PC-3 (cell line): ENCODE data around the gene RWDD3. TPM values are rescaled to one million over a fixed set of nuclear protein-coding genes. Genes with fewer than 3 reads are reported as not detected.

Experiments
- ATAC-seq: fragments of 200-7000 bp; cut with Tn5 transposase; 2 replicates; pipeline ENCODE4 v1.9.1; 2020; ENCODE audit warnings: mild to moderate bottlenecking, moderate library complexity
- BruUV-seq: library from RNA; stranded (reverse); fragments of 400-500 nt; replicated peaks from 2 replicates; lab custom pipeline; 2021; lab: Mats Ljungman, UMichigan
- CTCF ChIA-PET: fragments of 300-600 bp; sonication (Branson Sonifier 250); formaldehyde crosslinking; loops from one replicate; lab custom pipeline; 2022; ENCODE audit warnings: antibody characterized with exemption; lab: Charles Lee
- POLR2A ChIA-PET: fragments of 300-600 bp; sonication (Branson Sonifier 250); formaldehyde crosslinking; loops from one replicate; lab custom pipeline; 2022; ENCODE audit warnings: antibody characterized with exemption; ENCODE audit not compliant: unreplicated experiment; lab: Charles Lee
- DNase-seq: peaks from one replicate; pipeline ENCODE4 v3.0.0-alpha.2; 2015
- H2AFZ ChIP-seq: fragments of 300-600 bp; sonication (generic); 2 replicates; pipeline ENCODE4 v1.6.0; 2016; ENCODE audit warnings: antibody characterized with exemption, low read length
- H3F3A ChIP-seq: fragments of 300-600 bp; sonication (generic); one replicate; pipeline ENCODE4 v1.6.0; 2017; ENCODE audit warnings: antibody characterized with exemption, low read length, control low read depth, mild to moderate bottlenecking; ENCODE audit not compliant: unreplicated experiment
- H3K27ac ChIP-seq: fragments of 300-600 bp; sonication (generic); 2 replicates; pipeline ENCODE4 v1.5.1; 2016; ENCODE audit warnings: mild to moderate bottlenecking, low read length
- H3K27me3 ChIP-seq: fragments of 300-600 bp; sonication (generic); 2 replicates; pipeline ENCODE4 v1.6.1; 2016; ENCODE audit warnings: low read length, mixed read lengths
- H3K36me3 ChIP-seq: fragments of 300-600 bp; sonication (generic); 2 replicates; pipeline ENCODE4 v1.6.1; 2016; ENCODE audit warnings: low read depth, mixed run types, low read length, mixed read lengths
- H3K4me1 ChIP-seq: fragments of 300-600 bp; sonication (generic); 2 replicates; pipeline ENCODE4 v1.5.1; 2016; ENCODE audit warnings: low read length; ENCODE audit not compliant: insufficient read depth
- H3K4me2 ChIP-seq: fragments of 300-600 bp; sonication (generic); 2 replicates; pipeline ENCODE4 v1.6.0; 2016; ENCODE audit warnings: low read length
- H3K4me3 ChIP-seq: fragments of 300-600 bp; sonication (generic); 2 replicates; pipeline ENCODE4 v1.5.1; 2016; ENCODE audit warnings: mild to moderate bottlenecking, low read length, mixed read lengths
- H3K79me2 ChIP-seq: fragments of 300-600 bp; sonication (generic); 2 replicates; pipeline ENCODE4 v1.6.1; 2017; ENCODE audit warnings: low read length, mixed read lengths
- H3K9ac ChIP-seq: fragments of 300-600 bp; sonication (generic); 2 replicates; pipeline ENCODE4 v1.6.0; 2016; ENCODE audit warnings: mild to moderate bottlenecking, low read length
- H3K9me2 ChIP-seq: fragments of 300-600 bp; sonication (generic); replicated peaks from 2 replicates; pipeline ENCODE4 v1.6.1; 2016; ENCODE audit warnings: mixed run types, low read length, mixed read lengths
- H3K9me3 ChIP-seq: fragments of 300-600 bp; sonication (generic); 2 replicates; pipeline ENCODE4 v1.6.1; 2016; ENCODE audit warnings: low read length, mixed read lengths
- H4K20me1 ChIP-seq: fragments of 300-600 bp; sonication (generic); 2 replicates; pipeline ENCODE4 v1.6.1; 2016; ENCODE audit warnings: low read length, mixed read lengths
- EZH2 ChIP-seq: fragments of 300-600 bp; sonication (generic); IDR thresholded peaks from one replicate; pipeline ENCODE4 v1.6.1; 2017; ENCODE audit warnings: antibody characterized with exemption, mild to moderate bottlenecking, low read length; ENCODE audit not compliant: unreplicated experiment
- EZH2phosphoT487 ChIP-seq: fragments of 300-600 bp; sonication (generic); IDR thresholded peaks from 2 replicates; pipeline ENCODE4 v1.6.1; 2018; ENCODE audit warnings: mild to moderate bottlenecking, antibody characterized with exemption, low read length, borderline replicate concordance
- intact Hi-C: fragments of 100-400 bp; cut with micrococcal nuclease; formaldehyde crosslinking; loops from 2 replicates; pipeline ENCODE4 v1.9.0; 2023
- total RNA-seq: library from RNA; depleted of rRNA; stranded (reverse); fragments of >200 nt; gene quantifications from 2 replicates; pipeline ENCODE4 v1.2.3, GENCODE V29; 2014
- TF ChIP-seq, protein P1 (sequence below): fragments of 300-600 bp; sonication (generic); conservative IDR thresholded peaks from 2 replicates; pipeline ENCODE4 v1.5.1; 2017; ENCODE audit warnings: antibody characterized with exemption, low read depth, mild to moderate bottlenecking, low read length

The RWDD3 gene
- total RNA-seq, 1 experiment from 2014 or later: 10.4 TPM

DNA sequence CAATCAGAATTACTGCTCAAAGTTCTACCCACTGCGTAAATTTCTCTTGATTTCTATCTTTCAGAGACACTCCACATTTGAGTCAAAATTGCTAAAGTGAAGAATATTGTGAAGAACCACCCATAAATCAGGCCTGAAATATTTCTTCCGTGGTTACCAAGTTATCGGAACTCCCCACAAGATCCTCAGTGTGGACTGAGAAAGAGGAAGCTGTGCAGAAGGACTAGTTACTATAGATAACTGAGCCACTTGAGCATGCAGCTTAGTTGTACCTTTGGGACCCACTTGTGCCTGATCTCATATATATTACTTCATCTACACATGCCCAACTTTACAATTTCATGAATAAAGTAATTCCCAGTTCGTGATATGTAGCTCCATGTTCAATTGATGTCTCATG is 18.4 kb downstream of the RWDD3 start:
- Histone ChIP-seq H3K36me3 (0 out of 2 replicates have a peak, but pooled peaks cover 3% of the 10 kb centered on the region), H3K27ac (no peak overlapping the region), H3K9me2 (no peaks in the 10 kb centered on the region), H3K4me3 (no peak overlapping the region), H2AFZ (no peak overlapping the region), H3K79me2 (no peaks in the 10 kb centered on the region), H3F3A (peaks cover 4% of the 10 kb centered on the region), H3K4me1 (peaks cover 13% of the 10 kb centered on the region), H3K4me2 (no peak overlapping the region), H3K9me3 (no peaks in the 10 kb centered on the region), H3K9ac (no peak overlapping the region), H3K27me3 (no peaks in the 10 kb centered on the region), H4K20me1 (no peaks in the 10 kb centered on the region)
- intact Hi-C loops: no loop called here
- TF ChIP-seq EZH2phosphoT487 (no peak), EZH2 (no peak)
- TF ChIP-seq, protein P1, sequence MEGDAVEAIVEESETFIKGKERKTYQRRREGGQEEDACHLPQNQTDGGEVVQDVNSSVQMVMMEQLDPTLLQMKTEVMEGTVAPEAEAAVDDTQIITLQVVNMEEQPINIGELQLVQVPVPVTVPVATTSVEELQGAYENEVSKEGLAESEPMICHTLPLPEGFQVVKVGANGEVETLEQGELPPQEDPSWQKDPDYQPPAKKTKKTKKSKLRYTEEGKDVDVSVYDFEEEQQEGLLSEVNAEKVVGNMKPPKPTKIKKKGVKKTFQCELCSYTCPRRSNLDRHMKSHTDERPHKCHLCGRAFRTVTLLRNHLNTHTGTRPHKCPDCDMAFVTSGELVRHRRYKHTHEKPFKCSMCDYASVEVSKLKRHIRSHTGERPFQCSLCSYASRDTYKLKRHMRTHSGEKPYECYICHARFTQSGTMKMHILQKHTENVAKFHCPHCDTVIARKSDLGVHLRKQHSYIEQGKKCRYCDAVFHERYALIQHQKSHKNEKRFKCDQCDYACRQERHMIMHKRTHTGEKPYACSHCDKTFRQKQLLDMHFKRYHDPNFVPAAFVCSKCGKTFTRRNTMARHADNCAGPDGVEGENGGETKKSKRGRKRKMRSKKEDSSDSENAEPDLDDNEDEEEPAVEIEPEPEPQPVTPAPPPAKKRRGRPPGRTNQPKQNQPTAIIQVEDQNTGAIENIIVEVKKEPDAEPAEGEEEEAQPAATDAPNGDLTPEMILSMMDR: no peak
- POLR2A ChIA-PET: no interaction called here
- CTCF ChIA-PET: no interaction called here
- ATAC-seq: no peak
- DNase-seq: no peak
- no TSS peak for BruUV-seq

DNA sequence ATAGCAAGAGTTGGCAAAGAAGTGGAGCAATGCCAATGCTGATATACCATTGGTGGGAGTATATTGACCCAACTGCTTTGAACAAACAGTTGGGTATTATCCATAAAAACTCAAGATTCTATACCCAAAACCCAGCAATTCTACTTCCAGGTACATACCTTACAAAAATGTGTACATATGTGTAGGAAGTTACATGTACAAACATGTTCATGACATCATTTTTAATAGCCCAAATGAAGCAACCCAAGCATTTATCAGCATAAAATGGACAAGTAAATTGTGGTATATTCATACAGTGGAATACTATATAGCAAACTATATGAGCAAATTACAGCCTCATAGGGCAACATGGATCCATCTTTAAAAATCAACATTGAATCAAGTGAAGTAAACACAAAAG is 20.9 kb downstream of the RWDD3 start:
- TF ChIP-seq EZH2phosphoT487: no peak
- TF ChIP-seq, protein P1: no peak
- TF ChIP-seq EZH2: no peak
- Histone ChIP-seq H3K4me1 (peaks cover 30% of the 10 kb centered on the region), H3K79me2 (no peaks in the 10 kb centered on the region), H3K36me3 (0 out of 2 replicates have a peak, but pooled peaks cover 3% of the 10 kb centered on the region), H3K9me3 (no peaks in the 10 kb centered on the region), H4K20me1 (no peaks in the 10 kb centered on the region), H3K9ac (no peak overlapping the region), H2AFZ (no peak overlapping the region), H3K9me2 (no peaks in the 10 kb centered on the region), H3K4me3 (no peak overlapping the region), H3K4me2 (no peak overlapping the region), H3K27me3 (no peaks in the 10 kb centered on the region), H3F3A (peaks cover 13% of the 10 kb centered on the region), H3K27ac (no peak overlapping the region)
- no TSS peak for BruUV-seq
- DNase-seq (no peak), ATAC-seq (no peak)
- intact Hi-C loops: no loop called here
- ChIA-PET CTCF (no interaction called here), POLR2A (no interaction called here)

DNA sequence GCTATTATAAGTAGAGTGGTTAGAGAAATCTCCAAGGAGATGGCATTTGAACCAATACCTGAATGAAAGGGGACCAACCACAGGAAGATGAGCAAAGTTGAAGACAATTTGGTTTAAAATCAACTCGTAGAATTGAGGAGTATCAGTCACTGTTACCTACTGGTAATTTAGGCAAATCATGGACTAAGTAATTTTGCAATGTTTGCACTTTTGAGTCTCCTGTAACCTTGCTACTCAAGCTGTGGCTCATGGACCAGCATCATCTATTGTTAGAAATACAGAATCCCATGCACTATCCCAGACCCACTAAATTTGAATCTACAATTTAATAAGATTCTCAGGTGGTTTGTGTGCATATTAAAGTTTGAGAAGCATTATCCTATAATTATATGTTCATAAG is 21.8 kb downstream of the RWDD3 start:
- no peaks in the 10 kb centered on the region for H3K79me2 ChIP-seq
- TF ChIP-seq, protein P1: no peak
- no peak for TF ChIP-seq EZH2phosphoT487
- TF ChIP-seq EZH2: no peak
- no peak overlapping the region for H3K27ac ChIP-seq
- no peak overlapping the region for H2AFZ ChIP-seq
- DNase-seq (no peak), ATAC-seq (no peak)
- ChIA-PET POLR2A (no interaction called here), CTCF (no interaction called here)
- 0 out of 2 replicates have a peak, but pooled peaks cover 3% of the 10 kb centered on the region for H3K36me3 ChIP-seq
- H4K20me1 ChIP-seq: no peaks in the 10 kb centered on the region
- H3K27me3 ChIP-seq: no peaks in the 10 kb centered on the region
- no peaks in the 10 kb centered on the region for H3K9me3 ChIP-seq
- no peak overlapping the region for H3K9ac ChIP-seq
- H3K4me1 ChIP-seq: peaks cover 30% of the 10 kb centered on the region
- intact Hi-C loops: no loop called here
- peaks cover 13% of the 10 kb centered on the region for H3F3A ChIP-seq
- no peak overlapping the region for H3K4me3 ChIP-seq
- no peaks in the 10 kb centered on the region for H3K9me2 ChIP-seq
- BruUV-seq: no TSS peak
- H3K4me2 ChIP-seq: no peak overlapping the region
